Right lobe of liver (tissue), 6 donors: ENCODE data around the gene ING3. TPM values are rescaled to one million over a fixed set of nuclear protein-coding genes. Genes with fewer than 3 reads are reported as not detected.

ENCODE experiments used
- ATAC-seq, 4 donors: fragments of 200-7000 bp; cut with Tn5 transposase; one replicate each; pipeline ENCODE4 v1.9.1; 2020; ENCODE audit warnings: mild to moderate bottlenecking in 4 of 4, moderate library complexity in 4 of 4
- DNase-seq, 3 donors: peaks; one replicate each; pipeline ENCODE4 v3.0.0-alpha.2; 2020
- H3K27ac ChIP-seq, 3 donors: fragments of 200-600 bp; one replicate each; pipeline ENCODE4 v1.8.0; 2022
- H3K27me3 ChIP-seq, 2 donors: fragments of 200-600 bp; one replicate each; pipeline ENCODE4 v1.8.0; 2022
- H3K36me3 ChIP-seq, 4 donors: fragments of 200-600 bp; sonication (generic) in 1 of 4; one replicate each; pipeline versions ENCODE4 v1.5.1 to v1.8.0; 2017 to 2022; ENCODE audit warnings: control low read depth in 1 of 4
- H3K4me1 ChIP-seq, 4 donors: fragments of 200-600 bp; sonication (generic) in 1 of 4; one replicate each; pipeline versions ENCODE4 v1.5.1 to v1.8.0; 2017 to 2022; ENCODE audit warnings: control low read depth in 1 of 4
- H3K4me3 ChIP-seq, 3 donors: fragments of 200-600 bp; one replicate each; pipeline ENCODE4 v1.8.0; 2022
- H3K9me3 ChIP-seq, 4 donors: fragments of 200-600 bp; sonication (generic) in 1 of 4; one replicate each; pipeline versions ENCODE4 v1.5.1 to v1.8.0; 2017 to 2022; ENCODE audit warnings: control low read depth in 1 of 4
- CTCF ChIP-seq, 4 donors: fragments of 200-600 bp in 3 of 4; fragments of 450-650 bp in 1 of 4; IDR thresholded peaks; one replicate each; pipeline versions ENCODE4 v1.5.1 to v1.8.0; 2016 to 2022; ENCODE audit warnings: antibody characterized with exemption in 4 of 4, mild to moderate bottlenecking in 2 of 4
- POLR2A ChIP-seq: fragments of 450-650 bp; IDR thresholded peaks from one replicate; pipeline ENCODE4 v1.6.1; 2017; ENCODE audit warnings: antibody characterized with exemption, mild to moderate bottlenecking
- WGBS: methylation state at CpG from one replicate; pipeline ENCODE4 v1.1.6; 2018; ENCODE audit warnings: low coverage, low lambda C conversion rate; ENCODE audit not compliant: insufficient coverage; ENCODE audit errors: missing lambda C conversion rate; 5-methylcytosine and 5-hydroxymethylcytosine counted together
- intact Hi-C, 2 donors: fragments of 100-400 bp; cut with DNase I; formaldehyde crosslinking; loops; one replicate each; pipeline versions ENCODE4 v1.11.2 to v1.14.1; 2022
- total RNA-seq, 6 experiments: library from RNA; depleted of rRNA in 2 of 6; stranded (reverse); fragments of >200 nt in 2 of 6; fragmentation: NEBNext Ultra II Directional in 3 of 6; extraction: Animal tissue kit (Norgen Biotek cat#: 25700) in 3 of 6; gene quantifications; one replicate each; pipeline versions ENCODE4 v1.1.0 to v1.2.4, GENCODE V29; 2016 to 2023
- donor health status: DM: no; HTN: yes; CAD: no.
- donor health status: DM: no; HTN: no; CAD: no.
- donor health status: DM: no; HTN: no; CAD: no.
- donor health status: DM: no; HTN: yes; CAD: no.
- donor health status: DM: no; HTN: yes; CAD: no.

ING3 gene
- total RNA-seq, 6 experiments from 2014 or later, result 4.5 to 6.5 (median 6.2) TPM

GRCh38 chr7:120998996-120999565, 48.5 kb downstream of the ING3 start:
- intact Hi-C loops, result no loop called here
- TF ChIP-seq POLR2A, result no peak
- TF ChIP-seq CTCF (IDR thresholded peaks at IDR 0.05), result no peak
- no peak for ATAC-seq
- Histone ChIP-seq H3K27me3 (no peaks in the 10 kb centered on the region), H3K36me3 (no peaks in the 10 kb centered on the region), H3K9me3 (no peaks in the 10 kb centered on the region), H3K4me3 (no peak overlapping the region), H3K4me1 (peaks cover 0 to 44% (median 21%) of the 10 kb centered on the region in 4 donors), H3K27ac (peak overlapping the region in 2 of 3 donors; percentile 41 to 42)
- 72% methylated on average over 2 of the region's 2 CpGs for WGBS
- DNase-seq, result no peak

- intact Hi-C loops, result no loop called here
- no peaks in the 10 kb centered on the region for H3K9me3 ChIP-seq
- ATAC-seq, result peak in 3 of 4 donors; percentile 12 to 42 (median 39)
- DNase-seq, result no peak
- no peak for TF ChIP-seq CTCF (IDR thresholded peaks at IDR 0.05)
- TF ChIP-seq POLR2A, result no peak
- no peaks in the 10 kb centered on the region for H3K36me3 ChIP-seq
- WGBS, result 45% methylated on average over 9 of the region's 9 CpGs
- peak overlapping the region; percentile 41 to 66 (median 42) for H3K27ac ChIP-seq
- H3K27me3 ChIP-seq, result no peaks in the 10 kb centered on the region
- no peak overlapping the region for H3K4me3 ChIP-seq
- peaks cover 0 to 51% (median 22%) of the 10 kb centered on the region in 4 donors for H3K4me1 ChIP-seq
These were observed 49.8 kb downstream of the ING3 start for GRCh38 chr7:121000081-121000983.

- DNase-seq (no peak), ATAC-seq (peak in 1 of 4 donors; percentile 20)
- Histone ChIP-seq H3K27ac (peak overlapping the region; percentile 42 to 66 (median 65)), H3K36me3 (no peaks in the 10 kb centered on the region), H3K4me3 (no peak overlapping the region), H3K27me3 (no peaks in the 10 kb centered on the region), H3K9me3 (no peaks in the 10 kb centered on the region), H3K4me1 (peaks cover 0 to 51% (median 20%) of the 10 kb centered on the region in 4 donors)
- 62% methylated on average over 3 of the region's 3 CpGs for WGBS
- intact Hi-C loops, result no loop called here
- no peak for TF ChIP-seq CTCF (IDR thresholded peaks at IDR 0.05)
These were observed 50.8 kb downstream of the ING3 start for GRCh38 chr7:121001234-121001906.

- DNase-seq, result no peak
- Histone ChIP-seq H3K4me3 (no peak overlapping the region), H3K4me1 (peaks cover 0 to 56% (median 19%) of the 10 kb centered on the region in 4 donors), H3K9me3 (no peaks in the 10 kb centered on the region), H3K36me3 (no peaks in the 10 kb centered on the region), H3K27ac (peak overlapping the region; percentile 42 to 66 (median 65)), H3K27me3 (no peaks in the 10 kb centered on the region)
- ATAC-seq, result no peak
- WGBS, result 56% methylated on average over 2 of the region's 2 CpGs
- TF ChIP-seq POLR2A (no peak), CTCF (IDR thresholded peaks at IDR 0.05) (peak in 1 of 4 donors; percentile 7)
- intact Hi-C loops, result no loop called here
These were observed 51.6 kb downstream of the ING3 start for GRCh38 chr7:121002048-121002756.
